Liver (tissue), 3 donors: ENCODE data around the gene MPP3.

Experiments used
- GABPA ChIP-seq, 2 donors: IDR thresholded peaks in 1 of 2; conservative IDR thresholded peaks in 1 of 2; 2 replicates each; pipeline ENCODE4 v1.6.1; 2016; ENCODE audit warnings: antibody characterized with exemption in 2 of 2, mild to moderate bottlenecking in 1 of 2, moderate library complexity in 1 of 2
- JUND ChIP-seq, 2 donors: IDR thresholded peaks; 2 replicates each; pipeline ENCODE4 v1.6.1; 2016; ENCODE audit warnings: antibody characterized with exemption in 2 of 2
- RAD21 ChIP-seq, 2 donors: IDR thresholded peaks; 2 replicates each; pipeline ENCODE4 v1.6.1; 2016; ENCODE audit warnings: antibody characterized with exemption in 2 of 2, mild to moderate bottlenecking in 2 of 2
- RXRA ChIP-seq, 2 donors: IDR thresholded peaks; 2 replicates each; pipeline ENCODE4 v1.6.1; 2017 to 2018; ENCODE audit warnings: antibody characterized with exemption in 2 of 2, mild to moderate bottlenecking in 1 of 2
- SP1 ChIP-seq: IDR thresholded peaks from 2 replicates; pipeline ENCODE4 v1.6.1; 2018; ENCODE audit warnings: antibody characterized with exemption, mild to moderate bottlenecking
- TAF1 ChIP-seq: conservative IDR thresholded peaks from 2 replicates; pipeline ENCODE4 v1.6.1; 2016; ENCODE audit warnings: antibody characterized with exemption, mild to moderate bottlenecking
- YY1 ChIP-seq: IDR thresholded peaks from 2 replicates; pipeline ENCODE4 v1.6.1; 2016; ENCODE audit warnings: antibody characterized with exemption, mild to moderate bottlenecking
- TF ChIP-seq, protein P1 (sequence below): IDR thresholded peaks from 2 replicates; pipeline ENCODE4 v1.6.1; 2016; ENCODE audit warnings: antibody characterized with exemption, mild to moderate bottlenecking
- TF ChIP-seq, protein P2 (sequence below): fragments of 150-350 bp; IDR thresholded peaks from 2 replicates; pipeline ENCODE4 v1.5.1; 2017; ENCODE audit warnings: improper control_type of control experiment, low read depth, low read length; ENCODE audit not compliant: missing input control
- TF ChIP-seq, protein P3 (sequence below): IDR thresholded peaks from 2 replicates; pipeline ENCODE4 v1.6.1; 2016; ENCODE audit warnings: antibody characterized with exemption
- TF ChIP-seq, protein P4 (sequence below): IDR thresholded peaks from 2 replicates; pipeline ENCODE4 v1.6.1; 2016; ENCODE audit warnings: antibody characterized with exemption
- TF ChIP-seq, protein P5 (sequence below): IDR thresholded peaks from 2 replicates; pipeline ENCODE4 v1.6.1; 2016; ENCODE audit warnings: antibody characterized with exemption
- donor health status: healthy.
- donor health status: healthy.

DNA sequence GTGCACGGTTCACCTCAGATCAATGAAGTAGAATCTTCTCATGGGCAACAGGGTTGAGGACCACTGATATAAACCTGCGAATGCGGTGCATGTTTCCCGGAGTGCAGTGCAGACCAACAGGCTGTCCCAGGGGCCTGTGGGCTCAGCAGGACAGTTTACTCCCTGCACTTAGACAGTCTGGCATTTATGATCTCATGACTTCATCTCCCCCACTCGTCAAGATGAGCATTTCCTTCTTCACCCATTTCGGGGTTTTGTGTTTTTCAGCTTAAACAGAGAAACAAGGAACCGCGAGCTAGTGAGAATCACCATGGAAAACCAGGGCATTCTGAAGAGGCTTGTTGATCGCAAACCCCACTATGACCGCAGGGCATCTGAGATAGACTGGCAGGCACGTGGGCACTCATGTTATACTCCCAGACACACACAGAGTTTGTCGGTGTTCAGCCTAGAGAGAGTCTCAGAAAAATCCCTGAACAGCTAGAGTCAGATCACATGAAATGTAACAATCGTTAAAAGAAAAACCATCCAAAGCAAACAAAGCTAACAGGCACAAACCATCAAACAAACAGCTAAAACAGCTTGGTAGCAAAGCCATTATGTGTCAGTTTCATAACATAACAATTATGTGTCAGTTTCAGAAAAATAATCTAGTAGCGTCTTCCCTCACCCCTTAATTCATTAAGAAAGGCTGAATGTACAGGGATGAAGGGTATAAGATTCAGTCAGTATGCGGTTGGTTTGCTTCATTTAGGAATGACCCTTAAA is 49.8 kb downstream of the MPP3 start:
- TF ChIP-seq, protein P1, sequence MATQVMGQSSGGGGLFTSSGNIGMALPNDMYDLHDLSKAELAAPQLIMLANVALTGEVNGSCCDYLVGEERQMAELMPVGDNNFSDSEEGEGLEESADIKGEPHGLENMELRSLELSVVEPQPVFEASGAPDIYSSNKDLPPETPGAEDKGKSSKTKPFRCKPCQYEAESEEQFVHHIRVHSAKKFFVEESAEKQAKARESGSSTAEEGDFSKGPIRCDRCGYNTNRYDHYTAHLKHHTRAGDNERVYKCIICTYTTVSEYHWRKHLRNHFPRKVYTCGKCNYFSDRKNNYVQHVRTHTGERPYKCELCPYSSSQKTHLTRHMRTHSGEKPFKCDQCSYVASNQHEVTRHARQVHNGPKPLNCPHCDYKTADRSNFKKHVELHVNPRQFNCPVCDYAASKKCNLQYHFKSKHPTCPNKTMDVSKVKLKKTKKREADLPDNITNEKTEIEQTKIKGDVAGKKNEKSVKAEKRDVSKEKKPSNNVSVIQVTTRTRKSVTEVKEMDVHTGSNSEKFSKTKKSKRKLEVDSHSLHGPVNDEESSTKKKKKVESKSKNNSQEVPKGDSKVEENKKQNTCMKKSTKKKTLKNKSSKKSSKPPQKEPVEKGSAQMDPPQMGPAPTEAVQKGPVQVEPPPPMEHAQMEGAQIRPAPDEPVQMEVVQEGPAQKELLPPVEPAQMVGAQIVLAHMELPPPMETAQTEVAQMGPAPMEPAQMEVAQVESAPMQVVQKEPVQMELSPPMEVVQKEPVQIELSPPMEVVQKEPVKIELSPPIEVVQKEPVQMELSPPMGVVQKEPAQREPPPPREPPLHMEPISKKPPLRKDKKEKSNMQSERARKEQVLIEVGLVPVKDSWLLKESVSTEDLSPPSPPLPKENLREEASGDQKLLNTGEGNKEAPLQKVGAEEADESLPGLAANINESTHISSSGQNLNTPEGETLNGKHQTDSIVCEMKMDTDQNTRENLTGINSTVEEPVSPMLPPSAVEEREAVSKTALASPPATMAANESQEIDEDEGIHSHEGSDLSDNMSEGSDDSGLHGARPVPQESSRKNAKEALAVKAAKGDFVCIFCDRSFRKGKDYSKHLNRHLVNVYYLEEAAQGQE: no peak
- TF ChIP-seq, protein P2, sequence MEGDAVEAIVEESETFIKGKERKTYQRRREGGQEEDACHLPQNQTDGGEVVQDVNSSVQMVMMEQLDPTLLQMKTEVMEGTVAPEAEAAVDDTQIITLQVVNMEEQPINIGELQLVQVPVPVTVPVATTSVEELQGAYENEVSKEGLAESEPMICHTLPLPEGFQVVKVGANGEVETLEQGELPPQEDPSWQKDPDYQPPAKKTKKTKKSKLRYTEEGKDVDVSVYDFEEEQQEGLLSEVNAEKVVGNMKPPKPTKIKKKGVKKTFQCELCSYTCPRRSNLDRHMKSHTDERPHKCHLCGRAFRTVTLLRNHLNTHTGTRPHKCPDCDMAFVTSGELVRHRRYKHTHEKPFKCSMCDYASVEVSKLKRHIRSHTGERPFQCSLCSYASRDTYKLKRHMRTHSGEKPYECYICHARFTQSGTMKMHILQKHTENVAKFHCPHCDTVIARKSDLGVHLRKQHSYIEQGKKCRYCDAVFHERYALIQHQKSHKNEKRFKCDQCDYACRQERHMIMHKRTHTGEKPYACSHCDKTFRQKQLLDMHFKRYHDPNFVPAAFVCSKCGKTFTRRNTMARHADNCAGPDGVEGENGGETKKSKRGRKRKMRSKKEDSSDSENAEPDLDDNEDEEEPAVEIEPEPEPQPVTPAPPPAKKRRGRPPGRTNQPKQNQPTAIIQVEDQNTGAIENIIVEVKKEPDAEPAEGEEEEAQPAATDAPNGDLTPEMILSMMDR: no peak
- TF ChIP-seq JUND (IDR thresholded peaks at IDR 0.05) (no peak), SP1 (no peak), RXRA (IDR thresholded peaks at IDR 0.05) (no peak), RAD21 (IDR thresholded peaks at IDR 0.05) (no peak), GABPA (IDR thresholded peaks at IDR 0.05 in 1 of 2, conservative IDR thresholded peaks at IDR 0.05 in 1 of 2) (no peak), TAF1 (no peak), YY1 (no peak)
- TF ChIP-seq, protein P3, sequence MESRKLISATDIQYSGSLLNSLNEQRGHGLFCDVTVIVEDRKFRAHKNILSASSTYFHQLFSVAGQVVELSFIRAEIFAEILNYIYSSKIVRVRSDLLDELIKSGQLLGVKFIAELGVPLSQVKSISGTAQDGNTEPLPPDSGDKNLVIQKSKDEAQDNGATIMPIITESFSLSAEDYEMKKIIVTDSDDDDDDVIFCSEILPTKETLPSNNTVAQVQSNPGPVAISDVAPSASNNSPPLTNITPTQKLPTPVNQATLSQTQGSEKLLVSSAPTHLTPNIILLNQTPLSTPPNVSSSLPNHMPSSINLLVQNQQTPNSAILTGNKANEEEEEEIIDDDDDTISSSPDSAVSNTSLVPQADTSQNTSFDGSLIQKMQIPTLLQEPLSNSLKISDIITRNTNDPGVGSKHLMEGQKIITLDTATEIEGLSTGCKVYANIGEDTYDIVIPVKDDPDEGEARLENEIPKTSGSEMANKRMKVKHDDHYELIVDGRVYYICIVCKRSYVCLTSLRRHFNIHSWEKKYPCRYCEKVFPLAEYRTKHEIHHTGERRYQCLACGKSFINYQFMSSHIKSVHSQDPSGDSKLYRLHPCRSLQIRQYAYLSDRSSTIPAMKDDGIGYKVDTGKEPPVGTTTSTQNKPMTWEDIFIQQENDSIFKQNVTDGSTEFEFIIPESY: no peak
- TF ChIP-seq, protein P4, sequence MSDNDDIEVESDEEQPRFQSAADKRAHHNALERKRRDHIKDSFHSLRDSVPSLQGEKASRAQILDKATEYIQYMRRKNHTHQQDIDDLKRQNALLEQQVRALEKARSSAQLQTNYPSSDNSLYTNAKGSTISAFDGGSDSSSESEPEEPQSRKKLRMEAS: no peak
- TF ChIP-seq, protein P5, sequence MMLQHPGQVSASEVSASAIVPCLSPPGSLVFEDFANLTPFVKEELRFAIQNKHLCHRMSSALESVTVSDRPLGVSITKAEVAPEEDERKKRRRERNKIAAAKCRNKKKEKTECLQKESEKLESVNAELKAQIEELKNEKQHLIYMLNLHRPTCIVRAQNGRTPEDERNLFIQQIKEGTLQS: no peak
